K562 (cell line): Measurements from ENCODE around the gene TGFBR3L. TPM values are rescaled to one million over a fixed set of nuclear protein-coding genes. Genes with fewer than 3 reads are reported as not detected.

Experiments used
- ARHGAP35 ChIP-seq: fragments of 450-650 bp; IDR thresholded peaks from 2 replicates; pipeline ENCODE4 v1.6.1; 2018; ENCODE audit not compliant: partially characterized antibody
- ELF4 ChIP-seq: fragments of 450-650 bp; formaldehyde crosslinking; IDR thresholded peaks from 2 replicates; pipeline ENCODE4 v1.4.0; 2022; ENCODE audit warnings: missing genetic modification characterization
- HDAC1 ChIP-seq, 2 experiments: fragments of 450-650 bp; IDR thresholded peaks; 2 replicates each; pipeline ENCODE4 v1.6.1; 2016 to 2017; ENCODE audit warnings: inconsistent platforms in 1 of 2, mild to moderate bottlenecking in 1 of 2, moderate library complexity in 1 of 2
- HDAC3 ChIP-seq: fragments of 450-650 bp; IDR thresholded peaks from 2 replicates; pipeline ENCODE4 v1.6.1; 2018; ENCODE audit warnings: borderline replicate concordance, mild to moderate bottlenecking, moderate library complexity; ENCODE audit not compliant: partially characterized antibody
- HDGF ChIP-seq: fragments of 450-650 bp; IDR thresholded peaks from 2 replicates; pipeline ENCODE4 v1.6.1; 2016
- HLTF ChIP-seq: fragments of 450-650 bp; IDR thresholded peaks from 2 replicates; pipeline ENCODE4 v1.6.1; 2016
- HMGN3 ChIP-seq: IDR thresholded peaks from 2 replicates; pipeline ENCODE4 v1.6.1; 2011; ENCODE audit warnings: borderline replicate concordance, low read depth, mild to moderate bottlenecking, mixed read lengths, low read length; ENCODE audit not compliant: insufficient read length; ENCODE audit errors: extremely low read depth
- KLF6 ChIP-seq: fragments of 250-450 bp; sonication (Bioruptor Pico); IDR thresholded peaks from 2 replicates; pipeline ENCODE4 v1.4.0; 2020; ENCODE audit warnings: mild to moderate bottlenecking, moderate library complexity, borderline replicate concordance
- MECOM ChIP-seq: fragments of 250-450 bp; sonication (Bioruptor Pico); IDR thresholded peaks from 2 replicates; pipeline ENCODE4 v1.8.0; 2022; ENCODE audit warnings: inconsistent platforms
- NCOA1 ChIP-seq: fragments of 450-650 bp; IDR thresholded peaks from 2 replicates; pipeline ENCODE4 v1.6.1; 2016; ENCODE audit warnings: low read depth
- NONO ChIP-seq, 2 experiments: fragments of 200-400 bp in 1 of 2; fragments of 450-650 bp in 1 of 2; formaldehyde crosslinking in 1 of 2; IDR thresholded peaks; 2 replicates each; pipeline ENCODE4 v1.6.1; 2017; ENCODE audit warnings: low read depth in 2 of 2, mild to moderate bottlenecking in 2 of 2, moderate library complexity in 2 of 2, low read length in 1 of 2
- NRF1 ChIP-seq, 2 experiments: fragments of 450-650 bp; IDR thresholded peaks in 1 of 2; conservative IDR thresholded peaks in 1 of 2; 2 replicates each; pipeline ENCODE4 v1.6.1; 2014; ENCODE audit warnings: mild to moderate bottlenecking in 2 of 2
- OTX1 ChIP-seq: fragments of 450-650 bp; formaldehyde crosslinking; IDR thresholded peaks from 2 replicates; pipeline ENCODE4 v1.4.0; 2022; ENCODE audit warnings: mild to moderate bottlenecking
- RB1 ChIP-seq: fragments of 450-650 bp; IDR thresholded peaks from 2 replicates; pipeline ENCODE4 v1.6.1; 2017; ENCODE audit warnings: low read depth, mild to moderate bottlenecking
- ZNF274 ChIP-seq: IDR thresholded peaks from 2 replicates; pipeline ENCODE4 v1.6.1; 2011; ENCODE audit warnings: low read depth, mild to moderate bottlenecking, low read length, moderate library complexity, borderline replicate concordance
- ZNF57 ChIP-seq: fragments of 450-650 bp; formaldehyde crosslinking; IDR thresholded peaks from 2 replicates; pipeline ENCODE4 v1.4.0; 2020; ENCODE audit warnings: mild to moderate bottlenecking, moderate library complexity
- ZNF644 ChIP-seq: fragments of 200-800 bp; sonication (Bioruptor generic); IDR thresholded peaks from 2 replicates; pipeline ENCODE4 v1.6.1; 2016; ENCODE audit warnings: low read depth, missing genetic modification characterization, missing compliant biosample characterization
- polyA plus RNA-seq, 8 experiments: library from polyadenylated mRNA; depleted of rRNA in 4 of 8; stranded (reverse) in 5 of 8; unstranded in 3 of 8; fragments of >200 nt; fragmentation: Nextera tagmentation in 2 of 8; fragmentation: Illumina TruSeq in 1 of 8; extraction: Ambion mirVana in 2 of 8; extraction: Trizol in 1 of 8; gene quantifications; 2 replicates each; pipeline versions ENCODE4 v1.2.1 to v1.2.3, GENCODE V29; 2011 to 2014; ENCODE audit warnings: inconsistent platforms in 1 of 8, missing spikeins in 1 of 8
- total RNA-seq, 7 experiments: library from RNA; depleted of rRNA in 6 of 7; stranded (reverse); fragments of >200 nt in 6 of 7; fragmentation: Illumina TruSeq in 2 of 7; extraction: Trizol in 2 of 7; gene quantifications; 2 replicates each; pipeline versions ENCODE4 v1.2.1 to v1.2.3, GENCODE V29; 2011 to 2021; ENCODE audit warnings: low replicate concordance in 1 of 7
- TF ChIP-seq, protein P1 (sequence below): sonication (generic); formaldehyde crosslinking; IDR thresholded peaks from 2 replicates; pipeline ENCODE4 v1.8.1; 2023; ENCODE audit warnings: mild to moderate bottlenecking, missing genetic modification reagents
- TF ChIP-seq, protein P2 (sequence below): fragments of 250-450 bp; sonication (Bioruptor Pico); IDR thresholded peaks from 2 replicates; pipeline ENCODE4 v1.4.0; 2020; ENCODE audit warnings: borderline replicate concordance
- TF ChIP-seq, protein P3 (sequence below): IDR thresholded peaks from 2 replicates; pipeline ENCODE4 v1.6.1; 2014; ENCODE audit warnings: antibody characterized with exemption
- TF ChIP-seq, protein P4 (sequence below): fragments of 450-650 bp; formaldehyde crosslinking; IDR thresholded peaks from 2 replicates; pipeline ENCODE4 v1.4.0; 2022; ENCODE audit warnings: mild to moderate bottlenecking, moderate library complexity
- TF ChIP-seq, protein P5 (sequence below): fragments of 450-650 bp; formaldehyde crosslinking; IDR thresholded peaks from 2 replicates; pipeline ENCODE4 v1.4.0; 2022; ENCODE audit warnings: missing genetic modification characterization

Gene TGFBR3L
- total and polyA plus RNA-seq, 9 of the 15 experiments (the other 6 are each of a cell fraction or from before 2014, with no cell fraction given): not detected

DNA sequence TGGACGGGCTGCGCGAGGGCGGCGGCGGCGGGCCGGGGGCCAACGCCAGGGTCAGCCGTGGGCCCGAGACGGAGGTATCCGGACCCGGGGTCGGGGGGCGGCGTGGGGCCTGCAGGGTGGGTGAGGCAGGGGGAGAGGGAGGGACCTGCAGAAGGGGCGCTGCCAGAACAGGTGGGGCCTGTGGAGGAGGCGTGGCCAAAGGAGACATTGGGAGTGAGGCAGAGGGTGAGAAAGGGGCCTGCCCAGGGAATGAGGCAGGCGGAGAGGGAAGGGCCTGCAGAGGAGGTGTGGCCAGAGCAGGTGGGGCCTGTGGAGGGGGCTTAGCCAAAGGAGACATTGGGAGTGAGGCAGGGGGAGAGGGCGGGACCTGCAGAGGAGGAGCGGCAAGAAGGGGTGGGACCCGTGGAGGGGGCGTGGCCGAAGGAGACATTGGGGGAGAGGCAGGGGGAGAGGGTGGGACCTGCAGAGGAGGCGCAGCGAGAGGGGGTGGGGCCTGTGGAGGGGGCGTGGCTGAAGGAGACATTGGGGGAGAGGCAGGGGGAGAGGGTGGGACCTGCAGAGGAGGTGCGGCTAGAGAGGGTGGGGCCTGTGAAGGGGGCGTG, 44.6 kb upstream of the TGFBR3L start (continued):
- TF ChIP-seq, protein P1, sequence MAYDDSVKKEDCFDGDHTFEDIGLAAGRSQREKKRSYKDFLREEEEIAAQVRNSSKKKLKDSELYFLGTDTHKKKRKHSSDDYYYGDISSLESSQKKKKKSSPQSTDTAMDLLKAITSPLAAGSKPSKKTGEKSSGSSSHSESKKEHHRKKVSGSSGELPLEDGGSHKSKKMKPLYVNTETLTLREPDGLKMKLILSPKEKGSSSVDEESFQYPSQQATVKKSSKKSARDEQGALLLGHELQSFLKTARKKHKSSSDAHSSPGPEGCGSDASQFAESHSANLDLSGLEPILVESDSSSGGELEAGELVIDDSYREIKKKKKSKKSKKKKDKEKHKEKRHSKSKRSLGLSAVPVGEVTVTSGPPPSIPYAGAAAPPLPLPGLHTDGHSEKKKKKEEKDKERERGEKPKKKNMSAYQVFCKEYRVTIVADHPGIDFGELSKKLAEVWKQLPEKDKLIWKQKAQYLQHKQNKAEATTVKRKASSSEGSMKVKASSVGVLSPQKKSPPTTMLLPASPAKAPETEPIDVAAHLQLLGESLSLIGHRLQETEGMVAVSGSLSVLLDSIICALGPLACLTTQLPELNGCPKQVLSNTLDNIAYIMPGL: no peak
- TF ChIP-seq, protein P2, sequence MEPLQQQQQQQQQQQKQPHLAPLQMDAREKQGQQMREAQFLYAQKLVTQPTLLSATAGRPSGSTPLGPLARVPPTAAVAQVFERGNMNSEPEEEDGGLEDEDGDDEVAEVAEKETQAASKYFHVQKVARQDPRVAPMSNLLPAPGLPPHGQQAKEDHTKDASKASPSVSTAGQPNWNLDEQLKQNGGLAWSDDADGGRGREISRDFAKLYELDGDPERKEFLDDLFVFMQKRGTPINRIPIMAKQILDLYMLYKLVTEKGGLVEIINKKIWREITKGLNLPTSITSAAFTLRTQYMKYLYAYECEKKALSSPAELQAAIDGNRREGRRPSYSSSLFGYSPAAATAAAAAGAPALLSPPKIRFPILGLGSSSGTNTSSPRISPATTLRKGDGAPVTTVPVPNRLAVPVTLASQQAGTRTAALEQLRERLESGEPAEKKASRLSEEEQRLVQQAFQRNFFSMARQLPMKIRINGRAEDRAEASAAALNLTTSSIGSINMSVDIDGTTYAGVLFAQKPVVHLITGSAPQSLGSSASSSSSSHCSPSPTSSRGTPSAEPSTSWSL (CRISPR knock-in tag): no peak
- TF ChIP-seq RB1 (0 out of 2 replicates have a peak, but pooled peaks have one; percentile 7), HDAC3 (no peak), HMGN3 (peak; percentile 47), MECOM (no peak), HDGF (peak; percentile 42; the same call in 1 of the 2 replicates), NONO (IDR thresholded peaks at IDR 0.05; ENCODE audit: low read depth in 2 of 2, low read length in 1 of 2) (0 out of 4 replicates have a peak, but pooled peaks of 1 of the 2 experiments have one; percentile 43), HLTF (no peak), ELF4 (CRISPR knock-in tag) (0 out of 2 replicates have a peak, but pooled peaks have one; percentile 41), NCOA1 (no peak), ZNF274 (no peak), ZNF644 (no peak), OTX1 (CRISPR knock-in tag) (peak; percentile 34; the same call in 1 of the 2 replicates), ARHGAP35 (no peak), HDAC1 (IDR thresholded peaks at IDR 0.05) (peak in 1 of 2 experiments; percentile 34; a peak in 1 of 4 replicates), NRF1 (conservative IDR thresholded peaks at IDR 0.05 in 1 of 2, IDR thresholded peaks at IDR 0.05 in 1 of 2) (0 out of 4 replicates have a peak, but pooled peaks of 1 of the 2 experiments have one; percentile 25), KLF6 (CRISPR knock-in tag) (no peak), ZNF57 (no peak)
- TF ChIP-seq, protein P3, sequence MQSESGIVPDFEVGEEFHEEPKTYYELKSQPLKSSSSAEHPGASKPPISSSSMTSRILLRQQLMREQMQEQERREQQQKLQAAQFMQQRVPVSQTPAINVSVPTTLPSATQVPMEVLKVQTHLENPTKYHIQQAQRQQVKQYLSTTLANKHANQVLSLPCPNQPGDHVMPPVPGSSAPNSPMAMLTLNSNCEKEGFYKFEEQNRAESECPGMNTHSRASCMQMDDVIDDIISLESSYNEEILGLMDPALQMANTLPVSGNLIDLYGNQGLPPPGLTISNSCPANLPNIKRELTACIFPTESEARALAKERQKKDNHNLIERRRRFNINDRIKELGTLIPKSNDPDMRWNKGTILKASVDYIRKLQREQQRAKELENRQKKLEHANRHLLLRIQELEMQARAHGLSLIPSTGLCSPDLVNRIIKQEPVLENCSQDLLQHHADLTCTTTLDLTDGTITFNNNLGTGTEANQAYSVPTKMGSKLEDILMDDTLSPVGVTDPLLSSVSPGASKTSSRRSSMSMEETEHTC: no peak
- TF ChIP-seq, protein P4, sequence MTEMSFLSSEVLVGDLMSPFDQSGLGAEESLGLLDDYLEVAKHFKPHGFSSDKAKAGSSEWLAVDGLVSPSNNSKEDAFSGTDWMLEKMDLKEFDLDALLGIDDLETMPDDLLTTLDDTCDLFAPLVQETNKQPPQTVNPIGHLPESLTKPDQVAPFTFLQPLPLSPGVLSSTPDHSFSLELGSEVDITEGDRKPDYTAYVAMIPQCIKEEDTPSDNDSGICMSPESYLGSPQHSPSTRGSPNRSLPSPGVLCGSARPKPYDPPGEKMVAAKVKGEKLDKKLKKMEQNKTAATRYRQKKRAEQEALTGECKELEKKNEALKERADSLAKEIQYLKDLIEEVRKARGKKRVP (CRISPR knock-in tag): no peak
- TF ChIP-seq, protein P5, sequence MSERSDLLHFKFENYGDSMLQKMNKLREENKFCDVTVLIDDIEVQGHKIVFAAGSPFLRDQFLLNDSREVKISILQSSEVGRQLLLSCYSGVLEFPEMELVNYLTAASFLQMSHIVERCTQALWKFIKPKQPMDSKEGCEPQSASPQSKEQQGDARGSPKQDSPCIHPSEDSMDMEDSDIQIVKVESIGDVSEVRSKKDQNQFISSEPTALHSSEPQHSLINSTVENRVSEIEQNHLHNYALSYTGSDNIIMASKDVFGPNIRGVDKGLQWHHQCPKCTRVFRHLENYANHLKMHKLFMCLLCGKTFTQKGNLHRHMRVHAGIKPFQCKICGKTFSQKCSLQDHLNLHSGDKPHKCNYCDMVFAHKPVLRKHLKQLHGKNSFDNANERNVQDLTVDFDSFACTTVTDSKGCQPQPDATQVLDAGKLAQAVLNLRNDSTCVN (CRISPR knock-in tag): peak; percentile 52; the same call in 1 of the 2 replicates
